GM19452 (cell line): ENCODE results near the gene RNF208.
A peak's percentile ranks its signal among the peaks of the same experiment; 100 is the strongest.

Source experiments
- ATAC-seq: cut with Tn5 transposase; IDR thresholded peaks from one replicate; pipeline ENCODE4 v1.9.1; 2021; ENCODE audit not compliant: unreplicated experiment

Gene RNF208

GRCh38 chr9:137215196-137215986, 6.6 kb downstream of the RNF208 start:
- no peak for ATAC-seq

GRCh38 chr9:137214620-137215019, 7.4 kb downstream of the RNF208 start:
- ATAC-seq: no peak

- no peak for ATAC-seq
Observed at GRCh38 chr9:137213160-137214060, 8.6 kb downstream of the RNF208 start.

GRCh38 chr9:137212520-137212919, 9.5 kb downstream of the RNF208 start:
- ATAC-seq: no peak

GRCh38 chr9:137211532-137211931, 10.5 kb downstream of the RNF208 start:
- ATAC-seq: no peak

GRCh38 chr9:137206602-137207001, 15.4 kb downstream of the RNF208 start:
- no peak for ATAC-seq

- ATAC-seq: no peak
Observed at GRCh38 chr9:137205126-137206069, 16.6 kb downstream of the RNF208 start, which contains the start of the genes NDOR1 and TMEM203. NDOR1 (plus strand) TSS chr9:137205700; CDS start chr9:137205778, 78 bp downstream. TMEM203 (minus strand) TSS chr9:137205648; CDS start chr9:137205414, 234 bp downstream.

- no peak for ATAC-seq
Observed at GRCh38 chr9:137204731-137205125, 17.3 kb downstream of the RNF208 start.

GRCh38 chr9:137202966-137203365, 19.1 kb downstream of the RNF208 start:
- ATAC-seq: no peak

GRCh38 chr9:137201205-137201868, 20.7 kb downstream of the RNF208 start:
- no peak for ATAC-seq

GRCh38 chr9:137200311-137201204, 21.5 kb downstream of the RNF208 start, which contains the start of gene TPRN:
TPRN (minus strand) TSS chr9:137200741; CDS start chr9:137200711, 30 bp downstream.
- peak; percentile 83 for ATAC-seq

- no peak for ATAC-seq
Observed at GRCh38 chr9:137199411-137200121, 22.5 kb downstream of the RNF208 start.

GRCh38 chr9:137198902-137199283, 23.1 kb downstream of the RNF208 start:
- ATAC-seq: no peak

- no peak for ATAC-seq
Observed at GRCh38 chr9:137198051-137198901, 23.8 kb downstream of the RNF208 start.

GRCh38 chr9:137195525-137196220, 26.4 kb downstream of the RNF208 start:
- no peak for ATAC-seq

GRCh38 chr9:137194909-137195308, 27.1 kb downstream of the RNF208 start:
- ATAC-seq: no peak

- ATAC-seq: no peak
Observed at GRCh38 chr9:137194388-137194787, 27.7 kb downstream of the RNF208 start.
